GM10248 (cell line): ENCODE results near the gene AOPEP.

Experiments
- CTCF ChIA-PET: fragments of 300-600 bp; sonication (Branson Sonifier 250); formaldehyde crosslinking; extraction: SDS; loops from one replicate; lab custom pipeline; 2021; ENCODE audit warnings: antibody characterized with exemption; lab: Yijun Ruan, JAX
- POLR2A ChIA-PET: fragments of 350-650 bp; sonication (Branson Sonifier 250); formaldehyde crosslinking; extraction: SDS; loops from one replicate; lab custom pipeline; 2020; ENCODE audit warnings: antibody characterized with exemption; lab: Yijun Ruan, JAX
- DNase-seq: peaks from one replicate; pipeline ENCODE4 v3.0.0; 2012; ENCODE audit errors: extremely low spot score
- TF ChIP-seq, protein P1 (sequence below): IDR thresholded peaks from 2 replicates; pipeline ENCODE4 v1.5.1; 2012; ENCODE audit warnings: mild to moderate bottlenecking, low read depth; ENCODE audit errors: extremely low read depth, missing control alignments, control extremely low read depth

The AOPEP gene

DNA sequence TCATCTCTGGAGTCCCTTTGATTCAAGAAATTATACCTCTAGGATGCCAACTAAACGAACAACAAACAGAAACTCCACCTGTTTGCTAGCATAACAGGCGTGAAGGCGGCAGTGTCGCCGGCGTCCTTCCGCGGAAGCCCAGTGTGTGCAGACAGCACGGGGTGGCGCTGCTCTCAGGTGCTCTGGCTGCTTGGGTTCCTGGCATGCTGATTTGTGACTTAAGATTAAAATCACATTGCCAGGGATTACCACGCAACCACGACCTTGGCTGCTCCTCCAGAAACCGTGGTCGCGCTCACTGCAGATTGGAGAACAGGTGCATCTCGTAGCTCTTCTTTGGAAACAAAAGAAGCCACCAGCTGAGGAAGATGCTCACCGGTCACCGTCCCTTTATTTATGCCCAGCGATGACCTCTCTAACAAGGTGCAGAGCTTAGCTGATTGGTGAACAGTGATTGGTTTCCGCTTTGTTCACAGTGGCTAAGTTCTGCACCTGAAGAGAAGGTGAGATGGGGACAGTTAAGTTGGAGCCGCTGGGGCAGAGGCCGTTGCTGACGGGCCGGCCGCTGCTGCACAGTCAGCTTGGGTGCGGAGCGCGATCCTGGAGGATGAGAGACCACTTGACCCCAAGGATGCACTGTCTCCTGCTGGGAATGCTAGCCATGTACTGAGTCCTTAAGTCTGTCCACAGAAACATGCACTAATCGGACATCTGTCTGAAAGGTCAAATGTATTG, 358.7 kb downstream of the AOPEP start:
- ChIA-PET POLR2A (no interaction called here), CTCF (no interaction called here)
- TF ChIP-seq, protein P1, sequence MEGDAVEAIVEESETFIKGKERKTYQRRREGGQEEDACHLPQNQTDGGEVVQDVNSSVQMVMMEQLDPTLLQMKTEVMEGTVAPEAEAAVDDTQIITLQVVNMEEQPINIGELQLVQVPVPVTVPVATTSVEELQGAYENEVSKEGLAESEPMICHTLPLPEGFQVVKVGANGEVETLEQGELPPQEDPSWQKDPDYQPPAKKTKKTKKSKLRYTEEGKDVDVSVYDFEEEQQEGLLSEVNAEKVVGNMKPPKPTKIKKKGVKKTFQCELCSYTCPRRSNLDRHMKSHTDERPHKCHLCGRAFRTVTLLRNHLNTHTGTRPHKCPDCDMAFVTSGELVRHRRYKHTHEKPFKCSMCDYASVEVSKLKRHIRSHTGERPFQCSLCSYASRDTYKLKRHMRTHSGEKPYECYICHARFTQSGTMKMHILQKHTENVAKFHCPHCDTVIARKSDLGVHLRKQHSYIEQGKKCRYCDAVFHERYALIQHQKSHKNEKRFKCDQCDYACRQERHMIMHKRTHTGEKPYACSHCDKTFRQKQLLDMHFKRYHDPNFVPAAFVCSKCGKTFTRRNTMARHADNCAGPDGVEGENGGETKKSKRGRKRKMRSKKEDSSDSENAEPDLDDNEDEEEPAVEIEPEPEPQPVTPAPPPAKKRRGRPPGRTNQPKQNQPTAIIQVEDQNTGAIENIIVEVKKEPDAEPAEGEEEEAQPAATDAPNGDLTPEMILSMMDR: no peak
- no peak for DNase-seq

DNA sequence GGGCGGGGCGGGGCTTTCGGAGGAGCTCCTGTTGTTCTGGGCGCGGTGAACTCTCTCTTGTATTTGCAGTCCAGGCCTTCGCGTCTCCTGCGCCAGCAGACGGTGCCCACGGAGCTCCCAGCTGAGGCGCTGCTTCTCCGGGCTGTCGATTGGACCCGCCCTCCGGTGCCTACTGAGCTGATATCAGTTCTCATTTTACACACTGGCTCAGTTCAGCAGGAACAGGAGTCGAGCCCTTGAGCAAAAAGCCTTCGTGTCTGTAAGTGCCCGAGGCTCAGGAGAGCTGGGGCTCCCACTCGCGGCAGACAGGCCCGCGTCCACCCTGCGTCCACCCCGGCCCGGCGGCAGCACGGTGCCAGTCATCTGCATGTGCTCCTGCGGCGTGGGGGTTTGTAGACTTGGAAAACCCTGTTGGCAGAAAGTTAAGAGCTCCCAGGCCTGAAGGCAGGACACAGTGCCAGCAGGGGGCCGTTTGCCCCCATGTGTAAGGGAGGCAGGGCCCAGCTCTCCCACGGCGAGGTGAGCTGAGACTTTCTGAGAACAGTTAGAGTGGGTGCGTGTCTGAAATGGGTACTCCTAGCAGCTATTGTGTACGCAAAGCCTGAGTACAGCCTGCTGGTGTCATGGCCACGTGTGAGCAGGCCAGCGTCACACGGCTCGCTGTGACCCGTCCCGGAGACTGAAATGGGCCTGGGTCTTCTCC, 359.5 kb downstream of the AOPEP start:
- ChIA-PET POLR2A (no interaction called here), CTCF (interaction anchor here (0.7 to 1.8 kb wide), 2 partner anchors 30 to 405 kb away, joined by 4 to 5 read pairs; no protein-coding TSS in a partner anchor)
- DNase-seq: no peak
- TF ChIP-seq, protein P1: no peak

DNA sequence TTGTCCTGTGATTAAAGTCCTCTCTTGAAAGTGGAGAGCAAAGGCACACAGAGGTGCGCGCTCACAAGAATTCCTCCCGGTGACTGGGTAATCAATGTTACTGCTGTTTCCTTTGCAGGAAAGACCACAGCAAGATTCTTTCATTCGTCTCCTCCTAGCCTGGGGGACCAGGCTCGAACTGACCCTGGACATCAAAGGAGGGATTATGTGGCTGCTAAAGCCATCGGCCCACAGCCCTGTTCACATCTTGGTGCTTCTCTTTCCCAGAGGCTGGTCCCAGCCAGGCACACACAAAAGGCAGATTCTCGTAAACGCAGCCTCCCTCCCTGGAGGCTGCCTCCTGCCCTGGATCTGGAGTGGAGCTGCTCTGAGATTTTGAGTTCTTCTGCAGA, 360.1 kb downstream of the AOPEP start:
- TF ChIP-seq, protein P1: no peak
- ChIA-PET CTCF (interaction anchor here (1.8 kb wide), 1 partner anchor 405 kb away, joined by 5 read pairs; no protein-coding TSS in a partner anchor), POLR2A (no interaction called here)
- no peak for DNase-seq

DNA sequence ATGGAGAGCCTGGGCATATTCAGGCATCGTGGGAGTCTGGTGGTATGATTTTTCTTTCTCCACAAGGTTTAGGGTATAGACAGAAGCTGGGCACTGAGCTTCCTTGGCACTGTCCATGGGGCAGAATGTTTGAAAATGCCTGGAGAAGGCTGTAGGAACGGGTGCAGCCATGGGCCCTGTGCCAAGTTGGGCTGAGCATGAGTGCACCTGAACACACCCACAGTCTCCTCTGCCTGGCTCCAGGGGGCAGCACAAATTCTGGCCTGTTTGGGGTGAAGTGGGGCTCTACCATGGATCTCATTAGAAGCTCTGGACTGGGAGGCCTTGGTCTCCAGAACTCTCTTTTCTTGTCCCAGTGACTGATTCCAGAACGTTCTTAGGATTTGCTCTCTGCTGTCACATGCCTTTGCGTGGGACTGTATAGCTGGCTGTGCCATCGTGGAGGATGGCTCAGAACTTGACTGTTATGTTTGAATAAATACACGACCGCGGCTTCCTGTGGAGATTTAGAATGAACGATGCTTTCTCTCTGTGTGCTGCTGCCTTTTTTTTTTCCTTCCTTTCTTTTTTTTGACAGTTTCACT, 361.3 kb downstream of the AOPEP start:
- ChIA-PET CTCF (interaction anchor here (1.0 to 1.8 kb wide), 2 partner anchors 40 to 407 kb away, joined by 3 to 5 read pairs; no protein-coding TSS in a partner anchor), POLR2A (no interaction called here)
- DNase-seq: no peak
- TF ChIP-seq, protein P1: peak; percentile 6

DNA sequence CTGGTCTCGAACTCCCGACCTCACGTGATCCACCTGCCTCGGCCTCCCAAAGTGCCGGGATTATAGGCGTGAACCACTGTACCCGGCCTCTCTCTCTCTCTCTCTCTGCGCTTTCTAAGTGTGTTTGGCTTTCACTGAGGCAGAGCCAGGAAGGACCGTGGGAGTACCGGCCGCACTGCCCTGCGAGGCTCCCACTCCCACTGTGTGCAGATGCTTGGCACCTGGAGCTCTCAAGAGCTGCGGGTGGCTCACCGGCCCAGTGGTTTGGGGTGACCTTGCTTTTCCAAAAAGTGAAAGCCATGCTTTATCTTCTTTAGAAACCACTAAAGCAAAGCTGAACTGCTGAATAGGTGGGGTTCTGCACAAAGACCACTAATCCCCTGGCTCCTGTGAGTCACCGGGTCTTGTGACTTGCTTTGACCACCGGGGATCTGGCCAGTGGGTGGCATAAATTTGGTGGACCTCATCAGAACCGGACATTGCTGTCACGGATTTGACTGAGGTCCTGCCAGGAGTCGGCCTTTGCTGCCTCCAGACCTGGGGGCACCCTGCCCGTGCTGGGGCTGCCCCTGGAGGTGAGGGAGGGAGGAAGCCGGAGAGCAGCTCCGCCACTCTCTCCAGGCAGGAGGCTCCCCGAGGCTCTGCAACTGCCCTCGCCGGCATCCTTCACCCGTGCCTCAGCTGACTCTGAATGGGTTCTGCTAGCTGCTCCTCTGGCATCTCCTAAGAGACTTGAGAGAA, 362.1 kb downstream of the AOPEP start:
- TF ChIP-seq, protein P1: no peak
- DNase-seq: no peak
- CTCF ChIA-PET: interaction anchor here (0.8 to 1.0 kb wide), 4 partner anchors 9 to 40 kb away, joined by 3 read pairs; no protein-coding TSS in a partner anchor
- POLR2A ChIA-PET: no interaction called here
